ENCODE results near the gene LAPTM4A.

DNA sequence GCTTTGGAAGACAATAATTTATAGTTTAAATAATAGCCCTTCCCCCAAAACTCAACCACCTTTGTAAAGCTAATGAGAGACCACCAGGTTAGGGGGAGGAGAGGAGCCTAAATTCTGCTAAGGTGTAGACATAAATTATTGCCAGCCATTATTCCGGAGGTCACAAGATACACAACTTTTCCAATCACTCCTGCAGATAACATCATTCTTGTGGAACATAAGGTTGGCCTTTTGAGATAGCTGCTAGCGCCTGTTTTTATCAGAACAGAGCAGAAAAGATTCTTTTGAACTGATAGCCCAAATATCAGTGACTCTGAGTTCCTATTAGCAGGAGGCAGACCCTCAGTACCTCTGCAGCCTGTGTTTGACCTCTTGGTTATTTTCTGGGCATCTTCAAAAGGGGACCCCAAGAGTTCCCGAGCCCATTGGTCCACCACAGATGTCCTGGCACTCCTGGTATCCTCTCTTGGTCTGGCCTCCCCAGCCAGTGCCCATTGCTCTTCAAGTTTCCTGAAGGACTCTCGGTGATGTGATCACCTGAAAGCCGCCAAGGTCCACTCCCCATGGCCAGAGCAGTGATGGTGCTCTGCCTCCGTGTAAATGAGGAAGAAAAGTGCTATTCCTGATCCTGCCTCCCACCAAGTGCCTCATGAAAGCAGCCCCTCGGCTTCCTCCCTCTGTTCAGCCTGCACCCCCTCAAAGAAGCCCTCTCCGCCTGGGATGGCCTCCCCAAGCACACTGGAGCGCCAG lies 38.5 kb upstream of the LAPTM4A start:
- no peak for TF ChIP-seq CTCF (IDR thresholded peaks at IDR 0.05)
- no peak for TF ChIP-seq EP300 (IDR thresholded peaks at IDR 0.05)
